Measurements from ENCODE around the gene ING3. TPM values are rescaled to one million over a fixed set of nuclear protein-coding genes. Genes with fewer than 3 reads are reported as not detected.
A peak's percentile ranks its signal among the peaks of the same experiment; 100 is the strongest.

Gene ING3
- total and polyA plus RNA-seq, 9 of the 15 experiments (the other 6 are each of a cell fraction or from before 2014, with no cell fraction given): 22.8 to 233 (median 50.4) TPM

DNA sequence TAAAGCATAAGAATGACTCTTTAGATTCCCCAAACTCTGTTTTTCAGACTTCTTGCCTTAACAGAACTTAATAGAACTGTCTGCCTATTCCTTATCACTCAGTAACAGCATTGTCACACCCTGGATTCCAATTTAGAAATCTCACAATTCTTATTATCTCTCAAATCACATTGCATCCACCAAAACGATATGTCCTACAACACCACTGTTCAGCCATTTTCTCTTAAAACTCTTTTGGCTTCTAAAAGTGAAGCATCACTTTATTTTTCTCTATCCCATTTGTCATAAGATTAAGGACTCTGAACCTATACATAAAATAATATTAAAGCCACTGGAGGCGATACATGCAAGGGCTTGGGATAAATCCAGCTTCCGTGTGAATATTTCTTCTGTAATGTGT, 36.7 kb downstream of the ING3 start (continued):
- TF ChIP-seq ILF3 (IDR thresholded peaks at IDR 0.05; ENCODE audit: borderline replicate concordance) (peak; percentile 34; the same call in 1 of the 2 replicates), TCF15 (CRISPR knock-in tag; IDR thresholded peaks at IDR 0.05) (no peak), ZNF79 (CRISPR knock-in tag; IDR thresholded peaks at IDR 0.05; ENCODE audit: low read depth) (no peak), SPI1 (IDR thresholded peaks at IDR 0.05; ENCODE audit: borderline replicate concordance, low read depth, low read length) (no peak), ZSCAN32 (CRISPR knock-in tag; IDR thresholded peaks at IDR 0.05) (no peak), ZBTB8A (IDR thresholded peaks at IDR 0.05; ENCODE audit: partially characterized antibody) (no peak), TCF3 (CRISPR knock-in tag; IDR thresholded peaks at IDR 0.05) (peak; percentile 76), E2F4 (CRISPR knock-in tag; IDR thresholded peaks at IDR 0.05; ENCODE audit: low read depth) (no peak), FOXA3 (CRISPR knock-in tag; conservative IDR thresholded peaks at IDR 0.05 in 1 of 2, IDR thresholded peaks at IDR 0.05 in 1 of 2) (0 out of 4 replicates have a peak, but pooled peaks of 1 of the 2 experiments have one; percentile 28), ZNF589 (CRISPR knock-in tag; IDR thresholded peaks at IDR 0.05; ENCODE audit: low read depth) (no peak), MTA2 (IDR thresholded peaks at IDR 0.05; ENCODE audit: low read depth) (peak; percentile 71), ATF2 (CRISPR knock-in tag; IDR thresholded peaks at IDR 0.05) (no peak), ZNF3 (CRISPR knock-in tag; IDR thresholded peaks at IDR 0.05) (no peak), ZNF140 (CRISPR knock-in tag; IDR thresholded peaks at IDR 0.05) (no peak), ZKSCAN8 (CRISPR knock-in tag; IDR thresholded peaks at IDR 0.05) (no peak), THRAP3 (IDR thresholded peaks at IDR 0.05; ENCODE audit: borderline replicate concordance) (no peak; the same call in 1 of the 2 replicates), PHTF2 (CRISPR knock-in tag; IDR thresholded peaks at IDR 0.05) (no peak; the same call in 1 of the 2 replicates), ILK (tag; IDR thresholded peaks at IDR 0.05; ENCODE audit: borderline replicate concordance, low read depth) (no peak), SOX6 (IDR thresholded peaks at IDR 0.05) (peak; percentile 47), ZNF175 (CRISPR knock-in tag; IDR thresholded peaks at IDR 0.05; ENCODE audit: low read depth) (no peak), SMARCE1 (IDR thresholded peaks at IDR 0.05) (peak; percentile 57; the same call in 1 of the 2 replicates), NR2F6 (CRISPR knock-in tag; IDR thresholded peaks at IDR 0.05) (no peak), ZNF232 (CRISPR knock-in tag; IDR thresholded peaks at IDR 0.05) (no peak), SMARCA5 (IDR thresholded peaks at IDR 0.05) (no peak), NFATC3 (IDR thresholded peaks at IDR 0.05) (no peak), SNIP1 (IDR thresholded peaks at IDR 0.05; ENCODE audit: low read depth) (no peak), SMAD4 (CRISPR knock-in tag; conservative IDR thresholded peaks at IDR 0.05) (peak; percentile 69; the same call in 1 of the 2 replicates)
- TF ChIP-seq, protein P1, sequence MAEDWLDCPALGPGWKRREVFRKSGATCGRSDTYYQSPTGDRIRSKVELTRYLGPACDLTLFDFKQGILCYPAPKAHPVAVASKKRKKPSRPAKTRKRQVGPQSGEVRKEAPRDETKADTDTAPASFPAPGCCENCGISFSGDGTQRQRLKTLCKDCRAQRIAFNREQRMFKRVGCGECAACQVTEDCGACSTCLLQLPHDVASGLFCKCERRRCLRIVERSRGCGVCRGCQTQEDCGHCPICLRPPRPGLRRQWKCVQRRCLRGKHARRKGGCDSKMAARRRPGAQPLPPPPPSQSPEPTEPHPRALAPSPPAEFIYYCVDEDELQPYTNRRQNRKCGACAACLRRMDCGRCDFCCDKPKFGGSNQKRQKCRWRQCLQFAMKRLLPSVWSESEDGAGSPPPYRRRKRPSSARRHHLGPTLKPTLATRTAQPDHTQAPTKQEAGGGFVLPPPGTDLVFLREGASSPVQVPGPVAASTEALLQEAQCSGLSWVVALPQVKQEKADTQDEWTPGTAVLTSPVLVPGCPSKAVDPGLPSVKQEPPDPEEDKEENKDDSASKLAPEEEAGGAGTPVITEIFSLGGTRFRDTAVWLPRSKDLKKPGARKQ (CRISPR knock-in tag; IDR thresholded peaks at IDR 0.05): 0 out of 2 replicates have a peak, but pooled peaks have one; percentile 7
